ENCODE data around the gene AIRE. TPM values are rescaled to one million over a fixed set of nuclear protein-coding genes. Genes with fewer than 3 reads are reported as not detected.

AIRE gene
- total RNA-seq, 1 experiment from 2014 or later = 0.09 TPM

GRCh38 chr21:44319407-44320065, 33.9 kb downstream of the AIRE start:
- TF ChIP-seq GABPB1 (CRISPR knock-in tag; IDR thresholded peaks at IDR 0.05) (no peak), FOXP1 (CRISPR knock-in tag; IDR thresholded peaks at IDR 0.05; ENCODE audit: borderline replicate concordance) (no peak), ZNF512 (CRISPR knock-in tag; IDR thresholded peaks at IDR 0.05; ENCODE audit: borderline replicate concordance) (no peak), CREM (CRISPR knock-in tag; IDR thresholded peaks at IDR 0.05) (no peak), NFE2L1 (CRISPR knock-in tag; IDR thresholded peaks at IDR 0.05) (no peak), STAT6 (CRISPR knock-in tag; conservative IDR thresholded peaks at IDR 0.05; ENCODE audit: low read depth) (no peak)
- TF ChIP-seq, protein P1, sequence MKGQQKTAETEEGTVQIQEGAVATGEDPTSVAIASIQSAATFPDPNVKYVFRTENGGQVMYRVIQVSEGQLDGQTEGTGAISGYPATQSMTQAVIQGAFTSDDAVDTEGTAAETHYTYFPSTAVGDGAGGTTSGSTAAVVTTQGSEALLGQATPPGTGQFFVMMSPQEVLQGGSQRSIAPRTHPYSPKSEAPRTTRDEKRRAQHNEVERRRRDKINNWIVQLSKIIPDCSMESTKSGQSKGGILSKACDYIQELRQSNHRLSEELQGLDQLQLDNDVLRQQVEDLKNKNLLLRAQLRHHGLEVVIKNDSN (CRISPR knock-in tag; IDR thresholded peaks at IDR 0.05) = no peak
- TF ChIP-seq, protein P2, sequence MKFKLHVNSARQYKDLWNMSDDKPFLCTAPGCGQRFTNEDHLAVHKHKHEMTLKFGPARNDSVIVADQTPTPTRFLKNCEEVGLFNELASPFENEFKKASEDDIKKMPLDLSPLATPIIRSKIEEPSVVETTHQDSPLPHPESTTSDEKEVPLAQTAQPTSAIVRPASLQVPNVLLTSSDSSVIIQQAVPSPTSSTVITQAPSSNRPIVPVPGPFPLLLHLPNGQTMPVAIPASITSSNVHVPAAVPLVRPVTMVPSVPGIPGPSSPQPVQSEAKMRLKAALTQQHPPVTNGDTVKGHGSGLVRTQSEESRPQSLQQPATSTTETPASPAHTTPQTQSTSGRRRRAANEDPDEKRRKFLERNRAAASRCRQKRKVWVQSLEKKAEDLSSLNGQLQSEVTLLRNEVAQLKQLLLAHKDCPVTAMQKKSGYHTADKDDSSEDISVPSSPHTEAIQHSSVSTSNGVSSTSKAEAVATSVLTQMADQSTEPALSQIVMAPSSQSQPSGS (CRISPR knock-in tag; IDR thresholded peaks at IDR 0.05; ENCODE audit: borderline replicate concordance, low read depth) = no peak
- Mint-ChIP-seq H3K4me1 (no peaks in the 10 kb centered on the region), H3K27ac (no peak overlapping the region), H3K27me3 (ENCODE audit: low read depth) (no peaks in the 10 kb centered on the region), H3K9me3 (no peaks in the 10 kb centered on the region), H3K4me3 (no peak overlapping the region), H3K36me3 (peaks cover 3% of the 10 kb centered on the region; the same call in 1 of the 2 replicates)
- ATAC-seq (no peak), DNase-seq (ENCODE audit: low spot score) (no peak)
- ChIA-PET CTCF (interaction anchor here (1.5 to 1.9 kb wide), 2 partner anchors 19 to 22 kb away, joined by 6 read pairs; no protein-coding TSS in a partner anchor), POLR2A (interaction anchor here (0.6 kb wide), 1 partner anchor 968 kb away, joined by 4 read pairs; the partner anchor contains the start of gene POFUT2)

DNA sequence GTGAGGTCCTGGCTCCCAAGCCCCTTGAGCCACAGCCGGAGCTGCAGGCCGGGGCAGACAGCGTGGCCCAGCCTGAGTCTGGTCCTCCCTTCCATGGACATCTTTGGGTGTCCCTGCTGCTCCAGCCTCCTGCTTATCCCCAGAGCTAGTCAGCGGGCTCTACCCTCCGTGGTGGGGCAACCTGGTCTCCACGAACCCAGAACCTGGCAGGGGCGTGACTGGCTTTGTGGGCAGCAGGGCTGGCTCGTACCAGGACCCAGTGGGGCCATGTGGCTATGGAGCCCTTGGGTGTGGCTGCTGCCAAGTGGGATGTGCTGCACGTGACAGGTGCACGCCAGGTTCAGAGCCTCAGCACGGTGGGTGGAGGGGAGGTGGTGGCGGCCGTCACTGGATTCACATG, 35.2 kb downstream of the AIRE start:
- ChIA-PET CTCF (interaction anchor here (1.9 kb wide), 1 partner anchor 17 kb away, joined by 6 read pairs; no protein-coding TSS in a partner anchor), POLR2A (no interaction called here)
- Mint-ChIP-seq H3K4me1 (no peaks in the 10 kb centered on the region), H3K27ac (no peak overlapping the region), H3K27me3 (ENCODE audit: low read depth) (no peaks in the 10 kb centered on the region), H3K36me3 (peaks cover 3% of the 10 kb centered on the region; the same call in 1 of the 2 replicates), H3K4me3 (no peak overlapping the region), H3K9me3 (no peaks in the 10 kb centered on the region)
- DNase-seq (ENCODE audit: low spot score) = no peak
- no peak for ATAC-seq
- no peak for TF ChIP-seq FOXP4 (CRISPR knock-in tag; IDR thresholded peaks at IDR 0.05)
- TF ChIP-seq, protein P2 (CRISPR knock-in tag; IDR thresholded peaks at IDR 0.05; ENCODE audit: borderline replicate concordance, low read depth) = no peak
- no peak for TF ChIP-seq NFYB (CRISPR knock-in tag; conservative IDR thresholded peaks at IDR 0.05; ENCODE audit: low read depth)
- TF ChIP-seq, protein P3, sequence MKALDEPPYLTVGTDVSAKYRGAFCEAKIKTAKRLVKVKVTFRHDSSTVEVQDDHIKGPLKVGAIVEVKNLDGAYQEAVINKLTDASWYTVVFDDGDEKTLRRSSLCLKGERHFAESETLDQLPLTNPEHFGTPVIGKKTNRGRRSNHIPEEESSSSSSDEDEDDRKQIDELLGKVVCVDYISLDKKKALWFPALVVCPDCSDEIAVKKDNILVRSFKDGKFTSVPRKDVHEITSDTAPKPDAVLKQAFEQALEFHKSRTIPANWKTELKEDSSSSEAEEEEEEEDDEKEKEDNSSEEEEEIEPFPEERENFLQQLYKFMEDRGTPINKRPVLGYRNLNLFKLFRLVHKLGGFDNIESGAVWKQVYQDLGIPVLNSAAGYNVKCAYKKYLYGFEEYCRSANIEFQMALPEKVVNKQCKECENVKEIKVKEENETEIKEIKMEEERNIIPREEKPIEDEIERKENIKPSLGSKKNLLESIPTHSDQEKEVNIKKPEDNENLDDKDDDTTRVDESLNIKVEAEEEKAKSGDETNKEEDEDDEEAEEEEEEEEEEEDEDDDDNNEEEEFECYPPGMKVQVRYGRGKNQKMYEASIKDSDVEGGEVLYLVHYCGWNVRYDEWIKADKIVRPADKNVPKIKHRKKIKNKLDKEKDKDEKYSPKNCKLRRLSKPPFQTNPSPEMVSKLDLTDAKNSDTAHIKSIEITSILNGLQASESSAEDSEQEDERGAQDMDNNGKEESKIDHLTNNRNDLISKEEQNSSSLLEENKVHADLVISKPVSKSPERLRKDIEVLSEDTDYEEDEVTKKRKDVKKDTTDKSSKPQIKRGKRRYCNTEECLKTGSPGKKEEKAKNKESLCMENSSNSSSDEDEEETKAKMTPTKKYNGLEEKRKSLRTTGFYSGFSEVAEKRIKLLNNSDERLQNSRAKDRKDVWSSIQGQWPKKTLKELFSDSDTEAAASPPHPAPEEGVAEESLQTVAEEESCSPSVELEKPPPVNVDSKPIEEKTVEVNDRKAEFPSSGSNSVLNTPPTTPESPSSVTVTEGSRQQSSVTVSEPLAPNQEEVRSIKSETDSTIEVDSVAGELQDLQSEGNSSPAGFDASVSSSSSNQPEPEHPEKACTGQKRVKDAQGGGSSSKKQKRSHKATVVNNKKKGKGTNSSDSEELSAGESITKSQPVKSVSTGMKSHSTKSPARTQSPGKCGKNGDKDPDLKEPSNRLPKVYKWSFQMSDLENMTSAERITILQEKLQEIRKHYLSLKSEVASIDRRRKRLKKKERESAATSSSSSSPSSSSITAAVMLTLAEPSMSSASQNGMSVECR (CRISPR knock-in tag; IDR thresholded peaks at IDR 0.05; ENCODE audit: borderline replicate concordance) = no peak
- no peak for TF ChIP-seq STAT6 (CRISPR knock-in tag; conservative IDR thresholded peaks at IDR 0.05; ENCODE audit: low read depth)
- no peak for TF ChIP-seq ZNF138 (CRISPR knock-in tag; conservative IDR thresholded peaks at IDR 0.05)
